NCI-H1417 treated with DMSO at 0.1 percent for 48 hours (cell line): Measurements from ENCODE around the gene FKBP5.
"Not testable (repeated sequence)": the region's sequence is repeated elsewhere in the genome, so short reads cannot be mapped to it uniquely, and the experiment has no call there.

Experiments
- DNase-seq: peaks from one replicate; lab custom pipeline; 2025; lab: John Stamatoyannopoulos, UW

The FKBP5 gene

GRCh38 chr6:35688605-35689322 is at the start of gene FKBP5:
Gene FKBP5 (minus strand): TSS chr6:35688915. CDS start chr6:35642824, 46,091 bp downstream.
- no peak for DNase-seq

- DNase-seq, result peak; percentile 60
Measured at GRCh38 chr6:35737413-35738211, 48.9 kb upstream of the FKBP5 start.

DNA sequence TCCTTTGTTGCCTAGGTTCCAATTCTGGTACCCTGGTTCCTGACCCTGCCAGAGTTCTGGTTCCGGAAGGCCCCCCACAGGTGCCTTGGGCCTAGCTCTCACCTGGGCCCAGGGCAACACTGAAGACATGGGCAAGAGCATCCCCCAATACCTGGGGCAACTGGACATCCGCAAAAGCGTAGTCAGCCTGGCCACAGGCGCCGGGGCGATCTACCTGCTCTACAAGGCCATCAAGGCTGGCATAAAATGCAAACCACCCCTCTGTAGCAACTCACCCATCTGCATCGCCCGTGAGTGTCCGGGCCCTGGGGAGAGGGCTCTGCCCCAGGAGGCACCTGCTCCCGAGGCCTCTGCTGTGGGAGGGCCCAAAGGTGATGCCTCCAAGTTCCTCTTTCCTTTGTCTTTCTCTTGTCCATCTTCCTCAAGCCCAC is 48.3 kb upstream of the FKBP5 start, which contains the start of gene ARMC12:
Gene ARMC12 (plus strand): TSS at position 51 of the 431 bp plus-strand sequence. CDS start 77 bp downstream, at position 128.
- DNase-seq, result no peak

GRCh38 chr6:35736253-35736894 is 47.7 kb upstream of the FKBP5 start:
- no peak for DNase-seq

- no peak for DNase-seq
Measured at GRCh38 chr6:35735452-35735851, 46.7 kb upstream of the FKBP5 start.

GRCh38 chr6:35734319-35734718 is 45.6 kb upstream of the FKBP5 start:
- DNase-seq, result not testable (repeated sequence)

GRCh38 chr6:35733633-35734032 is 44.9 kb upstream of the FKBP5 start:
- DNase-seq, result no peak

- no peak for DNase-seq
Measured at GRCh38 chr6:35731736-35732532, 43.2 kb upstream of the FKBP5 start.

- no peak for DNase-seq
Measured at GRCh38 chr6:35731414-35731735, 42.7 kb upstream of the FKBP5 start.

DNA sequence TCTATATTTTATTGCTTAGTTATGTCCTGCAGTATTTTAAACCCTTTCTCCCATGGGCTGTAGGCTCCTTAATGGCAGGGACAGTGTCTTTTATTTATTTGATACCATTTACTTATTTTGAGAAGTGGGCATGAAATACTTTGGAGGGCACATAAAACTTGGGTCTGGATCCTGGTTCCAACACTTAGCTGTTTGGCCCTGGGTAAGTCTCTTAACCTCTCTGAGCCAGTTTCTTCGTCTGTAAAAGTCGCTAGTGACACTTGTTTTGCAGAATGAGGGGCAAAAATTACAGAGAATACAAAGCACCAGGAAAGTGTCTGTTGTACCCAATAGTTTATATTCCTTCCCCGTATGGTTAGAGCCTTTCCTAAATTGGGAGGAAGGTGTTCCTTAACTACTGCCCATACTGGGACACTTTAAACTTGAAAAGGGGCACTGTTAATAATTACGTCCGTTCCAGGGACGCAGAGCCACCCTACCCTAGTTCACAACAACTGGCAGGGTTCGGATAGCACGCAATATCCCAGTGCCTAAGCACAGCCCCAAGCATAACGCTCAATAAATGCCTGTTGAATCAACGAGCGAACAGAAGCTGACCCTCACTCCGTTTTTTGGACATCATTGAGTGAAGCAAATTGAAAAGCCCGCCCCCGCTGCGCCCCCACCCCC is 42.2 kb upstream of the FKBP5 start:
- DNase-seq, result no peak

- no peak for DNase-seq
Measured at GRCh38 chr6:35729722-35730121, 41.0 kb upstream of the FKBP5 start.

DNA sequence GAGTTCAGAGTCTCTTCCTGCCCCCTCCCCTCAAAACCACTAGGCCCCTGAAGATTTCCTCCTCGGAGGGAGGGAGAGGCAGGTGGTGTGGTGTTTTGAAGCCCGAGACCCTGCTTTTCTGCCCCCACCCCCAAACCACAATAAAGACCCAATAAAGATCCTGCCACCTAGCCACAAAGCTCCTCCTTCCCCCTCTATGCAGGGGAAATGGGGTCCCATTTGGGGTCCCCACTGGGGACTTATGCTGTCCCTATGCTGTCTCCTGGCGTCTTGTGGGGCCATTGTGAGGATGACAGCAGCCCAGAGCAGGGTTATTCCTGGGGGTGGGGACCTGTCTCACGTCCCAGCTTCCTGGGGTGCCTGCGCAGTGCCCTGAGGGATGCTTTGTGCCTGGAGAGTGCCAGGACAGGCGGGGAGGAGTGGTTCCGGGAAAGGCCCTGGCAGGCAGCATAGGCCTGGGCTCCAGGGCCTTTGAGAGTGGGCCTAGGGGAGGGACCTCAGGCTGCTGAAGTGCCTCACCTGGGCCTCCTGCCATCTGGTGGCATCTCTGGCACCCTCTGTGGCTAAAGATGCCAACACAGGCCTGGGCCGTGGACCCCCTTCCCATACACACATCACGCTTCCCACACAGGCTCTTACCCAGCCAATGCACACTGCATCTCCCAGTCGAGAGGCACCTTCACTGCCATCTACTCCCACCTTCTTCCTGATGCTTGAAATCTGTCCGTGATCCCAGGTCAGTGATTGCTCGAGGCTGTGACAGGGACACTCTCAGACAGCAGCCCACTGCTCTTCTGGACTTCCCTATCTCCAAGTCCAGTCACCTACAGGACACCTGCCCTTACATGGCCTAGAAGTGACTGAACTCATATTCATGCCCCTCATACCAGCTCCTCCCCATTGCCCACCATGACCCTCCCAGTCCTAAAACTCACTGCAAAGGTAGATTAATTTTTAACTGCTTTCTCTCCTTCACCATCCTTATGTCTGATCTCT is 40.3 kb upstream of the FKBP5 start:
- no peak for DNase-seq

- no peak for DNase-seq
Measured at GRCh38 chr6:35727935-35728682, 39.4 kb upstream of the FKBP5 start.

GRCh38 chr6:35727231-35727934 is 38.7 kb upstream of the FKBP5 start:
- no peak for DNase-seq

GRCh38 chr6:35725721-35726438 is 37.2 kb upstream of the FKBP5 start:
- no peak for DNase-seq

DNA sequence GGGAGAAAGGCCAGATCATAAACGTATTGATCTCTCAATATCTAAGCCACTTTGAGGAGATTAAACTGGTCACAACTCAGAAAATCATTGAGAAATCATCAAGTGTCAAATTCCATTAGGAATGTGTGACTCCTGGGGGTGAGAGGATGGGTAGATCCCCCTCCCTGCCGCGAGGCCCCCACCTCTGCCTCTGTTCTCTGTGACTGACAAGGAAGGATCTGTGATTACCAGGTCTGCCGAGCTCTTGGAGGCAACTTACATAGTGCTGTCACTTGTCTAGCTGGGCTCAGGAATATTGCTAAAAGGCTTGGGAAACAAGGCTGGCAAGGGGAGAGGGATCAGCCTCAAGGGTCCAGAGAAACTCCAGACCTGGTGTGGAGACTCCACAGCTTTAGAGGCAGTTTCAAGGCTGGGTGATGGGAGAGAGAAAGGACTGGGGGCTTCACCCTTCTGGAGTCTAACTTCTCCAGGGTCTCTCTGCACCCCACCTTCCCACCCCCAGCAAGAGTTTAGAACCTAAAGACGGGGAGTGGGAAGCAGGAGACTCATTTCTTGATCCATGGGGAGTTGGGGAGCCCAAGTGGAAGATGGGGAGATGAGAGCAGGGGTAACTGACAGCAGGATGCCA is 36.5 kb upstream of the FKBP5 start:
- no peak for DNase-seq

GRCh38 chr6:35724471-35724870 is 35.8 kb upstream of the FKBP5 start:
- DNase-seq, result no peak

- no peak for DNase-seq
Measured at GRCh38 chr6:35724059-35724458, 35.3 kb upstream of the FKBP5 start.
